ENCODE measurements around the gene CIAO3.
A peak's percentile ranks its signal among the peaks of the same experiment; 100 is the strongest.

CIAO3 gene

DNA sequence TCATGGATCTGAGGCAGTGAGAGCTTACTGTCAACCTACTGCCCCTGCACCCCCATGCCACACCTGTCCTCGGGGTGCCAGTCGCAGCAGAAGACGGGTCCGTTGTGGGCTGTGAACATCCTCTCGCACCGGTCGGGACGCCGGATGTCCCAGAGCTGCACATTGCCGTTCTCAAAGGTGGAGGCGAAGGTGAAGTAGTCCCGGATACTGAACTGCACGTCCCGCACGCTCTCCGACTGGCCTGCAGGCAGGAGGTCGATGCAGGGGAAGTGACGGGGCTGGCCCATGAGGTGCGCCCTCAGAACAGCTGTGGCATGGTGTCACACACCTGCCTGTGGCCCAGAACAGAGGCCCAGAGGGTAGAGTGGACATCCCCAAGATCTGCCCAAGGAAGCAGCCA, 53.3 kb downstream of the CIAO3 start:
- no peak for DNase-seq

GRCh38 chr16:686459-687260, 54.1 kb downstream of the CIAO3 start:
- no peak for DNase-seq

DNA sequence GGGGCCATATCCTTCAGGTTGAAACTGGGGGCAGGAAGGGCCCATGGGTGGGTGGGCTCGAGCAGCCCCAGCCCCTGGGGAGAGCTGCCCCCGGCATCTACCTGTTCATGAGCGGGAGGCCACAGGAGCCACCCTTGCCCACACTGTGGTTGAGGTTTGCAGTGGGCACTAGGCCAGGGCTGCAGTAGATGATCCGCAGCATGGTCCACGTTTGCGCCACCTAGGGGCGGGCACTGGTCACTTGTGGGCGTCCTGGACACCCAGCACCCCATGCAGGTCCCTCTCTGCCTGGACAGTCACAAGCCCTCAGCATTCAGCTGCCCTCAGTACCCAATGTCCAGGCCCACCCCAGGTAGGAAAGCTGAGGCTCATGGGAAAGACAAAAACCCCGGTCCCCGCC, 54.8 kb downstream of the CIAO3 start:
- DNase-seq: no peak

DNA sequence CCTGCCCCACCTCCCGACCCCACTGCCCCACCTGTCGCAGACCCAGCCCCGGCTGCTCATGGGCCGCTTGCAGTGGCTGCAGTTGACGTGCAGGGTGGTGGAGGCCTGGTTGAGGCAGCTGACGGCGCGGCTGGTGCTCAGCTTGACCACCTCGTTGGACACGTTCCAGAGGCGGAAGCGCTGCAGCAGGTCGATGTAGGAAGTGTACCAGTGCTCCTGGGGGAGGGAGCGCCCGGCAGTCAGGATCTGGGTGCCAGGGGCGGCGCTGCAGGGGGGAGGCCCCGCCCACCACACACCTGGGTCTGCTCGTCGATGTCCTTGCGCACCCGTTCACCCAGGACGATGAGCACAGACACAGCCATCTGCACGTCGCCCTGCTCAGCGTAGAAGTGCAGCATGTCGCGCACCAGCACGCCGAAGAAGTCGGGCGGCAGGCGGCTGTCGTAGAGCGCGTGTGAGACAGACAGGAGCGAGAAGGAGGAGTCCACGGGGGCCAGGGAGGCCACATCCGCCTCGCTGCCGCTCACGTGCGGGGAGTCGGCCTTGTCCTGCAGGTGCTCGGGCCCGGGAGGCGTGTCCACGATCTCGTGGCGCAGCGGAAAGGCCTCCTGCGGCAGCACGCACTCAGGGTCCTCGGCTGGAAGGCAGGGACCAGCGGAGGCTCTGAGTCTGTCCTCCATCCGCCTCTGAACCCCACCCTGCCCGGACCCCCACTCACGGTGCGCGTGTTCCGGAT, 55.7 kb downstream of the CIAO3 start:
- DNase-seq: no peak

DNA sequence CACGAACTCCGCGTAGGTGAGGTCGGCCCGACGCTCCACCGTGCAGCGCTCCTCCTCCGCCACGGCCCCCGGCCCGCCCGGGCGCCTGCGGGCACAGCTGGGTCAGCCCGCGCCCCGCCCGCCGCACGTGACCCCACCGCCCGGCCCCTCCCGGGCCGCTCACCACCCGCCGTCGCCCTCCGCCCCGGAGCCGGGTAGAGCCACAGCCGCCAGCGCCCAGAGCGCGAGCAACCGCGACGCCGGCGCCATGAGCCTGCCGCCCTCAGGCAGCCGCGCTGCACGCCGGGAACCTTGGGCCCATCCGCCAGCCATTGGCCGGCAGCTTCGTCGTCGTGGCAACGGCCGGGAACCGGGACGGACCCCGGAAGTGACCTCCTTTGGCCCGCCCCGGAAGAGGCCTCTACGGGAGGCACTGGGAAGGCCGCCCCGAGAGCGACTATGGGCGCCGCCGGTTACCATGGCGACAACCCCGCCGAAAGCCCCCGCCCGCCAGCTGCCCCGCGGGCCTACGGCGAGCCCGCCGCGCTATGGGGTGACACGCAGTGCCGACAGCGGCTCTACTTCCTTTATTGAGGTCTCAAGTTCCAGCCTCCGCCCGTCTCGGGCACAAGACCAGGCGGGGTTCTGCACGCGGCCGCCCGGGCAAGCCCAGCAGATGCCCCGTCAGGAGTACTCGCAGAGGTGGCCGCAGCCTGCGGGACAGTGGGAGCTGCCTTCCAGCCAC, 56.6 kb downstream of the CIAO3 start, which contains the start of gene JMJD8:
TSS of gene JMJD8 (minus strand) at position 264 of the 724 bp plus-strand sequence. CDS start at position 249, 15 bp downstream.
- peak; percentile 97 for DNase-seq

DNA sequence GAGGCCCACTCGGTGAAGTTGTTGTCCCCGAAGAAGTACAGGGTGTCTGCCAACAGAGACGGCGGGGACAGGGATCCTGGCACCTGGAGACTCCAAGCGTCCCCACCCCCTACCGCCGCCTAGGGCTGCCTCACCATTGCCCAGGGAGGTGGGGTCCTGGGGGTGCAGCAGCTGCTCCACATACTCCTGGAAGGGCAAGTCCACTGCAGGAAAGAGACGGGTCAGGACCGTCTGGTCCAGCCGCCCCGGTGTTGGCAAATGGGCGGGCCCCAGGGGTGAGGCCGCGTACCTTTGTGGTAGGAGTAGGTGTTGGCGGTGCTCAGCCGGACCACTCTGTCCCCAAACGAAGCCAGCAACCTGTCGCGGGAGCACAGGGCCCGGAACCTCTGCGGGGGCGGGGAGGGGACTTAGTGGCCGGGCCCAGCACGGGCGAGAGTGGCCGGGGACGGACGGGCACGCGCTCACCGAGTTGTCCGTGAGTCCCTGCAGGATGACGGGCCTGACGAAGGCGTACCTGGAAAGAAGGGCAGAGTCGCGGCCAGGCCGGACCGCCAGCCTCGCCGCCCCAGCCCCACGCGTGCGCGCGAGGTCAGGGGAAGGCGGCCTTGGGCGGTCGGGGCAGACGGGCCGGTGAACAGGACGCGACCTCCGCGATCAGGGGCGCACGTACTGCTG, 57.3 kb downstream of the CIAO3 start:
- no peak for DNase-seq

DNA sequence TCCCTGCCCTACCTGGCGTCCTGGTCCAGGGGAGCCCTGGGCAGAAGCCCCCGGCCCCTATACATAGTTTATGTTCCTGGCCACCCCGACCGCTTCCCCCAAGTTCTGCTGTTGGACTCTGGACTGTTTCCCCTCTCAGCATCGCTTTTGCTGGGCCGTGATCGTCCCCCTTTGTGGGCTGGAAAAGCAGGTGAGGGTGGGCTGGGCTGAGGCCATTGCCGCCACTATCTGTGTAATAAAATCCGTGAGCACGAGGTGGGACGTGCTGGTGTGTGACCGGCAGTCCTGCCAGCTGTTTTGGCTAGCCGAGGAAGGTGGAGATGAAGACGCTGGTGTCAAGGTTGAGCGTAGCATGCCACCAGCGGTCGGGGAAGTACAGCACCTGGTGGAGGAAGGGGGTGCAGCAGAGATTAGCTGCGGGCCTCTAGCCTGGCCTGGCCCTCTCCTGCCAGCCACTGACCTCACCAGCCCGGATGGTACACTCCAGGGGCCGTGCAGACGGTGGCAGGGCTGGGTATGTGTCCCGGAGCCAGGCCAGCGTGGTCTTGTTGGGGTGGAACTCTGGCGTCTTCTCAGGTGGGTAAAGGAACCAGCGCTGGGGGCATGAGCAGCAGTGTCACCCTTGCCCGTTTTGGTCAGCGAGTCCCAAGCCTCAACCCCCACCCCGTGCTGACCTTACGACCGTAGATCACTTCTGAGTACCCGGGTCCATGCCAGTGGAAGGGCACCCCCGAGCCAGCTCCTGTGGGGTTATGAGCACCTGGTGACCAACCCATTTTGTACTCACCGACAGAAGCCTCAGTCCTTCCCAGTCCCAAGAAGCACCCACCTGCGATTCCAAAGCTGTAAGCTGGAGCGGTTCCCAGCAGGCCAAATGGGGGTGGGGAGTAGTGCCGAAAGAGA, 58.1 kb downstream of the CIAO3 start:
- DNase-seq: no peak

DNA sequence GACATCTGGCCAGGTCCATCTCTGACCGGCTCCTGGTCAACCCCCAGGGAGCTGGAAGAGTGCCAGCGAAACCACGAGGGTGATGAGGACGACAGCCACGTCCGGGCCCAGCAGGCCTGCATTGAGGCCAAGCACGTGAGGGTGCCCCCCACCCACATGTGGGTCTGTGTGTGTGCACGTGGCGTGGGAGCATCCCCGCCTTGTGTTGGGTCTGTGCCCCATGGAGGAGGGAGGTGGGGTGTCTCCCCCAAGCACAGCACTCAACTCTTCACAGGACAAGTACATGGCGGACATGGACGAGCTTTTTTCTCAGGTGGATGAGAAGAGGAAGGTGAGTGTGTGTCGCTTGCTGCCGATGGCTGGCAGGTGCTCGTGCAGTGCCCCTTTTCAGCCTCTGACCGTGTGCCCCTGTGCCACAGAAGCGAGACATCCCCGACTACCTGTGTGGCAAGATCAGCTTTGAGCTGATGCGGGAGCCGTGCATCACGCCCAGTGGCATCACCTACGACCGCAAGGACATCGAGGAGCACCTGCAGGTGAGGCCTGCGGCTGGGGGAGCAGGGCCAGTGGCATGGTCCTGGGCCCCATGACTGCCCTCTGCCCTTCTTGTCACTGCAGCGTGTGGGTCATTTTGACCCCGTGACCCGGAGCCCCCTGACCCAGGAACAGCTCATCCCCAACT, 58.9 kb downstream of the CIAO3 start:
- DNase-seq: no peak

- DNase-seq: no peak
Observed at GRCh38 chr16:680967-681745, 59.6 kb downstream of the CIAO3 start.

GRCh38 chr16:680625-680945, 60.2 kb downstream of the CIAO3 start:
- DNase-seq: no peak

DNA sequence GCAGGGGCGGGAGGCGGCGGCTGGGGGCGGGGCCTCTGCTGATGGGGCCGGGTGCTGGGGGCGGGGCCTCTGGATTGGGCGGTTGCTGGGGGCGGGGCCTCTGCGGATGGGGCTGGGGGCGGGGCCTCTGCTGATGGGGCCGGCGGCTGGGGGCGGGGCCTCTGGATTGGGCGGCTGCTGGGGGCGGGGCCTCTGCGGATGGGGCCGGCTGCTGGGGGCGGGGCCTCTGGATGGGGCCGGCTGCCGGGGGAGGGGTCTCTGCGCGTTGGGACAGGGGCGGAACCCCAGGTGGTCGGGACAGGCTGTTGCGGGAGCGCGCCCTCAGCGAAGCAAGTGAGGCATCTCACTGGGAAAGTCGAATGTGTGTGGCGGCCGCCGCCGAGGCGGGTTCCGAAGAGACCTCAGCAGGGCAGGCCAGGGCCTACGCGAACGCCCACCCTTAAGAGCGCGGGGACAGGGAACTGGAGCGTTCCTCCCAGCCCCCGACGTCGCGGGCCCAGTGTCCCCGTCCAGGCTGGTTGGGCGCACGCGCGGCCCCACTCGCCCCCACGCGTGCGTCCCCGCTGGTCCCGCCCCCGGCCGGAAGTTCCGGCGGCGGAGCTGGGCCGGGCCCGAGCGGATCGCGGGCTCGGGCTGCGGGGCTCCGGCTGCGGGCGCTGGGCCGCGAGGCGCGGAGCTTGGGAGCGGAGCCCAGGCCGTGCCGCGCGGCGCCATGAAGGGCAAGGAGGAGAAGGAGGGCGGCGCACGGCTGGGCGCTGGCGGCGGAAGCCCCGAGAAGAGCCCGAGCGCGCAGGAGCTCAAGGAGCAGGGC, 60.8 kb downstream of the CIAO3 start, which contains the start of gene STUB1:
TSS of gene STUB1 (plus strand) at position 597 of the 811 bp plus-strand sequence. CDS start at position 713, 116 bp downstream.
- peak; percentile 88 for DNase-seq

Measured in activated CD8-positive, alpha-beta memory T cell treated with anti-CD3 and anti-CD28 coated beads, Interleukin-2, amount 50 U/mL, for 4 hours (primary cell).